Measurements from ENCODE around the gene TRRAP.

DNA sequence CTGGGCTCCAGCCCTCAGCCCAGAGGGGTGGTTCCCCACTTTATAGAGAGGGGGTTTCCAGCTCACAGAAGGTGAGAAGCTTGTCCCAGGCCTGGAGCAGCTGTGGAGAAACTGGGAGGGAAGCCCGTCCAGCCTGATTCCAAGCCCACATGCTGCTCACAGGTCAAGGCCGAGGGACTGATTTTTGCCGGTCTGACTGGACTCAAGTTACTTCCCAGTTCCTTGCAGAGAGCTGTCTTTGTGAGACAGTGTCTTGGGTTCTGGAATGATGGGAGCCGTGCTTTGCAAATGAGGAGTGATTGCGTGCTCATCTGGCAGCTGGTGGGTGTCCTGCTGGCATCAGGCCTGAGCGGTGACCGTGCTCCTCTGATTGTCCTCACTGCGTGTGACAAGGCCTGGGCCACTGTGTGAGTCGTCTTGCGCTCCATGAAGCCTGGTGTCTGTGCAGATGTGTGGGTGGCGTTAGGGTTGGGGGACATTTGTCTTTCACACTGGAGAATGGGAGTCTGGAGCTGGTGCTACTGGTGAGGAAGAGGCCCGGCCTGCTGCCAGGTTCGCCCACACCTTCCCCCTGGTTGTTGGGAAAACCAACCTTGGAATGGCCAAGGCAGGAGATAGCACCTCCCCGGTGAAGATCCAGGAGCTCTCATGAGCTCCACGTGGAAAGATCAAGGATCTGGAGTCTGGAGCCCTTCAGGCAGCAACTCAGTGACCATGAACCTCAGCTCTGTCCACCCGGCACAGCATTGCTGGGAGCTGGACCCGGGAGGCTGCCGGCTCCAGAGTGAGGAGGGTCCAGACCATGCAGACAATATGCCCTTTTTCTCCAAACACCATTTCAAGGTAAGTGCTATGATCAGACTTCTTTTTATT is 136.0 kb downstream of the TRRAP start:
- TF ChIP-seq CREB1 (IDR thresholded peaks at IDR 0.05): no peak
- TF ChIP-seq BCL11A (IDR thresholded peaks at IDR 0.05; ENCODE audit: low read depth in 2 of 2, low read length in 2 of 2): no peak
- TF ChIP-seq EZH2 (IDR thresholded peaks at IDR 0.05; ENCODE audit: low read depth, low read length, severe bottlenecking): no peak

Data from H1 (cell line).